ENCODE results near the gene NAV2. TPM values are rescaled to one million over a fixed set of nuclear protein-coding genes. Genes with fewer than 3 reads are reported as not detected.

Gene NAV2
- total RNA-seq, 1 experiment from 2014 or later, result 23.3 TPM

DNA sequence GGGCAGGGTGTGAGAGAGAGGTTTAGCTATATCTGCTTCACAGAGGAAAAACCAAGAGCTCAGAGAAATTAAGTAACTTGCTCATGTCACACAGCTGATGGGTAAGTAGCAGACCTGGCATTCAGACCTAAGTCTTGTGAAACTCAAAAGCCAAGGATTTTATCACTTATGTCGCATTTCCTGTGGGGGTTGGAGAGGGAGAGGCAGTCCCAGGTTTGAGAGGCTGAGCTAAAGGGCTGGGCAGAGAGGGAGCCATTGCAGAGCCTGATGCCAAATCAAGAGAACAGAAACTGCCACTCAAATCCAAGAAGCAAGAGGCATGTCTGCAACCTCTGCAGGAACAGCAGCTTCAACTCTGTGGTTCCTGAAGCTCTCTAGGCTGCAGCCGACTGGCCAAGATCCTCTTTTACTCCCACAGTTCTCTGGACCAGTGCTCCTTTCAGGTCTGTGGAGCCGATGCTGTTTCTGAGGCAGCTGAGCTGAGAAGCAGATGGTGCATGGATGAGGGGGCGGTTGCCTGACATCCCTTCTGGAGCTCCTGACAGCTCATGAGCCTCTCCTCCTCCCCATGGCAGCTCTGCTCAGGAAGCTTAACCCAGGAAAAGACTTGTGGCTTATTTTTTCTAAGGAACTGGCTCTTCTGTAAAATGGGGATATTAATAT is 47.6 kb upstream of the NAV2 start:
- no TSS peak for BruUV-seq (replicated peaks)
- Histone ChIP-seq H3K4me1 (replicated peaks; ENCODE audit: insufficient read depth) (peaks cover 35% of the 10 kb centered on the region), H4K20me1 (ENCODE audit: insufficient read depth) (no peaks in the 10 kb centered on the region), H3K9me2 (ENCODE audit: insufficient read depth) (no peaks in the 10 kb centered on the region), H3F3A (ENCODE audit: insufficient read depth, low read depth) (peaks cover 27% of the 10 kb centered on the region; the same call in 1 of the 2 replicates), H3K27ac (no peak overlapping the region), H3K4me3 (no peak overlapping the region), H3K27me3 (ENCODE audit: insufficient read depth, low read depth) (no peaks in the 10 kb centered on the region), H3K4me2 (no peak overlapping the region), H2AFZ (no peak overlapping the region), H3K36me3 (ENCODE audit: low read depth) (no peaks in the 10 kb centered on the region), H3K79me2 (ENCODE audit: low read depth) (no peaks in the 10 kb centered on the region), H3K9me3 (ENCODE audit: insufficient read depth, low read depth) (no peaks in the 10 kb centered on the region)
- DNase-seq, result no peak
- ChIA-PET CTCF (no interaction called here), POLR2A (ENCODE audit: unreplicated experiment) (no interaction called here)
- TF ChIP-seq EZH2 (IDR thresholded peaks at IDR 0.05; ENCODE audit: low read depth), result no peak
- no peak for TF ChIP-seq CTCF (conservative IDR thresholded peaks at IDR 0.05)
- intact Hi-C loops (cut with micrococcal nuclease; ENCODE audit: unreplicated experiment), result loop anchor here (5.0 kb wide), 1 partner anchor 57 kb away; no protein-coding TSS in a partner anchor

GRCh38 chr11:19666951-19667350 is 45.7 kb upstream of the NAV2 start:
- Histone ChIP-seq H3F3A (ENCODE audit: insufficient read depth, low read depth) (peaks cover 22% of the 10 kb centered on the region; the same call in 1 of the 2 replicates), H3K4me1 (replicated peaks; ENCODE audit: insufficient read depth) (peaks cover 37% of the 10 kb centered on the region), H3K9me3 (ENCODE audit: insufficient read depth, low read depth) (no peaks in the 10 kb centered on the region), H3K27me3 (ENCODE audit: insufficient read depth, low read depth) (no peaks in the 10 kb centered on the region), H2AFZ (no peak overlapping the region), H3K4me3 (no peak overlapping the region), H3K79me2 (ENCODE audit: low read depth) (no peaks in the 10 kb centered on the region), H3K4me2 (no peak overlapping the region), H3K9me2 (ENCODE audit: insufficient read depth) (no peaks in the 10 kb centered on the region), H4K20me1 (ENCODE audit: insufficient read depth) (no peaks in the 10 kb centered on the region), H3K36me3 (ENCODE audit: low read depth) (no peaks in the 10 kb centered on the region), H3K27ac (peak overlapping the region; percentile 90; the same call in 1 of the 2 replicates)
- no TSS peak for BruUV-seq (replicated peaks)
- intact Hi-C loops (cut with micrococcal nuclease; ENCODE audit: unreplicated experiment), result loop anchor here (5.0 kb wide), 1 partner anchor 55 kb away; no protein-coding TSS in a partner anchor
- POLR2A ChIA-PET (ENCODE audit: unreplicated experiment), result no interaction called here
- CTCF ChIA-PET, result no interaction called here
- no peak for TF ChIP-seq EZH2 (IDR thresholded peaks at IDR 0.05; ENCODE audit: low read depth)
- no peak for TF ChIP-seq CTCF (conservative IDR thresholded peaks at IDR 0.05)
- no peak for DNase-seq

- Histone ChIP-seq H3K4me1 (replicated peaks; ENCODE audit: insufficient read depth) (peaks cover 45% of the 10 kb centered on the region), H4K20me1 (ENCODE audit: insufficient read depth) (no peaks in the 10 kb centered on the region), H3K79me2 (ENCODE audit: low read depth) (no peaks in the 10 kb centered on the region), H3K9me3 (ENCODE audit: insufficient read depth, low read depth) (no peaks in the 10 kb centered on the region), H3K4me2 (no peak overlapping the region), H3K9me2 (ENCODE audit: insufficient read depth) (no peaks in the 10 kb centered on the region), H2AFZ (no peak overlapping the region), H3K36me3 (ENCODE audit: low read depth) (no peaks in the 10 kb centered on the region), H3K27ac (peak overlapping the region; percentile 90), H3K27me3 (ENCODE audit: insufficient read depth, low read depth) (no peaks in the 10 kb centered on the region), H3F3A (ENCODE audit: insufficient read depth, low read depth) (peaks cover 22% of the 10 kb centered on the region; the same call in 1 of the 2 replicates), H3K4me3 (no peak overlapping the region)
- CTCF ChIA-PET, result interaction anchor here (0.6 kb wide), 1 partner anchor 234 kb away, joined by 3 read pairs; no protein-coding TSS in a partner anchor
- intact Hi-C loops (cut with micrococcal nuclease; ENCODE audit: unreplicated experiment), result loop anchor here (5.0 kb wide), 1 partner anchor 53 kb away; no protein-coding TSS in a partner anchor
- no TSS peak for BruUV-seq (replicated peaks)
- TF ChIP-seq EZH2 (IDR thresholded peaks at IDR 0.05; ENCODE audit: low read depth) (no peak), CTCF (conservative IDR thresholded peaks at IDR 0.05) (no peak)
- POLR2A ChIA-PET (ENCODE audit: unreplicated experiment), result no interaction called here
- DNase-seq, result no peak
These were observed 43.1 kb upstream of the NAV2 start for GRCh38 chr11:19669511-19669910.

All from PC-9 (cell line).